Glutamatergic neuron (in vitro differentiated cells): ENCODE measurements around the gene BMPER. TPM values are rescaled to one million over a fixed set of nuclear protein-coding genes. Genes with fewer than 3 reads are reported as not detected.

Experiments used
- DNase-seq: peaks from one replicate; pipeline ENCODE4 v3.0.0; 2022
- H3K27ac Mint-ChIP-seq: one replicate; pipeline ENCODE4 v1.8.0; 2020; ENCODE audit warnings: mild to moderate bottlenecking, mixed read lengths, inconsistent platforms; ENCODE audit not compliant: unreplicated experiment
- H3K27me3 Mint-ChIP-seq: one replicate; pipeline ENCODE4 v1.8.0; 2020; ENCODE audit warnings: mild to moderate bottlenecking, moderate library complexity, mixed read lengths, inconsistent platforms; ENCODE audit not compliant: unreplicated experiment
- H3K36me3 Mint-ChIP-seq: one replicate; pipeline ENCODE4 v1.8.0; 2020; ENCODE audit warnings: mild to moderate bottlenecking, mixed read lengths, inconsistent platforms; ENCODE audit not compliant: unreplicated experiment
- H3K4me1 Mint-ChIP-seq: one replicate; pipeline ENCODE4 v1.8.0; 2020; ENCODE audit warnings: mild to moderate bottlenecking, low read depth, mixed read lengths, inconsistent platforms; ENCODE audit not compliant: unreplicated experiment
- H3K4me3 Mint-ChIP-seq: one replicate; pipeline ENCODE4 v1.8.0; 2020; ENCODE audit warnings: mild to moderate bottlenecking, mixed read lengths, inconsistent platforms; ENCODE audit not compliant: unreplicated experiment
- H3K9me3 Mint-ChIP-seq: one replicate; pipeline ENCODE4 v1.8.0; 2020; ENCODE audit warnings: mild to moderate bottlenecking, moderate library complexity, mixed read lengths, inconsistent platforms; ENCODE audit not compliant: unreplicated experiment
- total RNA-seq: library from RNA; stranded (reverse); fragmentation: NEBNext Ultra II Directional; extraction: Animal tissue kit (Norgen Biotek cat#: 25700); gene quantifications from one replicate; pipeline ENCODE4 v1.2.1, GENCODE V29; 2021; ENCODE audit not compliant: unreplicated experiment
- TF ChIP-seq, protein P1 (sequence below): fragments of 200-600 bp; sonication (generic); IDR thresholded peaks from one replicate; pipeline ENCODE4 v1.5.0; 2021; ENCODE audit not compliant: partially characterized antibody, unreplicated experiment

BMPER gene
- total RNA-seq, 1 donor from 2014 or later, result 16.2 TPM

DNA sequence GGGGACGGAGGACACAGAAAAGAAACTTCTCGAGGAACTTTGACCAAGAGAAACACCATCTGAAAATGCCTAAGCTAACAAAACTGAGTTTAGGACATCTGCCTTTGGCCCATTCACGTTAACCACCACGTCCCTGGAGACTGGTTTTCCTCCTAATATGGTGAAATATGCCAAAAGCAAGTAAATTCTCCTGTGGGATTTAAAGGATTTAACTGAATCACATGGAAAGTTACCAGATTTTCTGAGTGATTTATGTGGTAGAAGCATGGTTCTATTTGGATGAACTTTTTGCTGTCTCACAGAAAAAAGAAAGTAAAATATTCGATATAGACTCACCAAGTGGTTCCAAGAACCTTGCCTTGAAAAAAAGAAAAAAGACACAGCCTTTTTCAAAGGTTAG, 30.4 kb upstream of the BMPER start:
- Mint-ChIP-seq H3K4me3 (no peak overlapping the region), H3K36me3 (peaks cover 4% of the 10 kb centered on the region), H3K27ac (no peak overlapping the region), H3K4me1 (no peaks in the 10 kb centered on the region), H3K9me3 (no peaks in the 10 kb centered on the region), H3K27me3 (no peaks in the 10 kb centered on the region)
- TF ChIP-seq, protein P1, sequence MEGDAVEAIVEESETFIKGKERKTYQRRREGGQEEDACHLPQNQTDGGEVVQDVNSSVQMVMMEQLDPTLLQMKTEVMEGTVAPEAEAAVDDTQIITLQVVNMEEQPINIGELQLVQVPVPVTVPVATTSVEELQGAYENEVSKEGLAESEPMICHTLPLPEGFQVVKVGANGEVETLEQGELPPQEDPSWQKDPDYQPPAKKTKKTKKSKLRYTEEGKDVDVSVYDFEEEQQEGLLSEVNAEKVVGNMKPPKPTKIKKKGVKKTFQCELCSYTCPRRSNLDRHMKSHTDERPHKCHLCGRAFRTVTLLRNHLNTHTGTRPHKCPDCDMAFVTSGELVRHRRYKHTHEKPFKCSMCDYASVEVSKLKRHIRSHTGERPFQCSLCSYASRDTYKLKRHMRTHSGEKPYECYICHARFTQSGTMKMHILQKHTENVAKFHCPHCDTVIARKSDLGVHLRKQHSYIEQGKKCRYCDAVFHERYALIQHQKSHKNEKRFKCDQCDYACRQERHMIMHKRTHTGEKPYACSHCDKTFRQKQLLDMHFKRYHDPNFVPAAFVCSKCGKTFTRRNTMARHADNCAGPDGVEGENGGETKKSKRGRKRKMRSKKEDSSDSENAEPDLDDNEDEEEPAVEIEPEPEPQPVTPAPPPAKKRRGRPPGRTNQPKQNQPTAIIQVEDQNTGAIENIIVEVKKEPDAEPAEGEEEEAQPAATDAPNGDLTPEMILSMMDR, result no peak
- DNase-seq, result no peak

DNA sequence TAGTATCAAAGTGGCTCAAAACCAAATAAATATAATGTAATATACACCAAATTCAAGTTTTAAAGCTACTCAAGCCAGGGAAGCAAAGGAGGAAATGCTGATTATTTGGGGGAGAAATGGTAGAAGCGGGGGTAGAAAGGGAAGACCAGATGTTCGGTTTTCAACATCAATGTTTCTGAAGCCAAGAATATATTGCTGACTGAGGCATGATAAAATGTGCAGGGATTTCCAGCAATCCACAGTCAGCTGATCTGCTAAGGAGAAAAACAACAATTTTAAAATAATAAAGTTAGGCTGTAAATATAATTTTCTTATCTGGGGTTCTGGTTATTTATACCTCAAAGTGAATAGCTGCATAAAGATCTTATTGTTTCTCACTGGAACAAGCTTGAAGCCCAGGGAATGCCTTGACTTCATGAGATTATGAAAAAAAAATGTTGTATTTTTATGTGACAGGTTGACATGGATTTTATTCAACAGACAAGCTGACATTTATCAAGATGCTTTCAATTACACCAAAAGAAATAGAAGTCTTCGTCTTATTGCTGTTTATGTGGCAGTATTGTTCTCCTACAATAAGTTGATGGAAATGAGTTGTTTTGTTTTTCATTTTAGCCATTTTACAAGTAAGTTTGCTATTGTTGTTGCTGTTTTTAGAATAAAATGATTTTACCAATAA, 28.6 kb upstream of the BMPER start:
- TF ChIP-seq, protein P1, result no peak
- Mint-ChIP-seq H3K4me1 (peaks cover 2% of the 10 kb centered on the region), H3K9me3 (no peaks in the 10 kb centered on the region), H3K4me3 (no peak overlapping the region), H3K36me3 (peaks cover 4% of the 10 kb centered on the region), H3K27me3 (no peaks in the 10 kb centered on the region), H3K27ac (no peak overlapping the region)
- no peak for DNase-seq

DNA sequence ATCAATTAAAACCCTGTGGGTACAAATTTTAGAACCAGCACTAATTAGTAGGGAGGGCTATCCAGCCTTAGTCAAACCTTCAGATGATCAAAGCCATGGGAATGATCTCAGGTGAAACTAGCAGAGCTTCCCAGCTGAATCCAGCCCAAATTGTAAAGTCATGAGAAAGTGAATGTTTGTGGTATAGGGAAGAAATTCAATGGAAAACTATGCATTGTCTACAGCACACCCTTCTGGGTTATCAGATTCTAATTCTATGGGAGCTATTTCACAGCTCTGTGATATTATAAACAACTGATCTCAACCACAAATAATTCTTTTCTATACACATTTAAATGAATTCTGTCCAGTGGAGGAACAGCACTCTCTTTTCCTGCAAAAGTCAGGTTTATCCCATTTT, 24.6 kb upstream of the BMPER start:
- TF ChIP-seq, protein P1, result no peak
- H3K4me3 Mint-ChIP-seq, result no peak overlapping the region

DNA sequence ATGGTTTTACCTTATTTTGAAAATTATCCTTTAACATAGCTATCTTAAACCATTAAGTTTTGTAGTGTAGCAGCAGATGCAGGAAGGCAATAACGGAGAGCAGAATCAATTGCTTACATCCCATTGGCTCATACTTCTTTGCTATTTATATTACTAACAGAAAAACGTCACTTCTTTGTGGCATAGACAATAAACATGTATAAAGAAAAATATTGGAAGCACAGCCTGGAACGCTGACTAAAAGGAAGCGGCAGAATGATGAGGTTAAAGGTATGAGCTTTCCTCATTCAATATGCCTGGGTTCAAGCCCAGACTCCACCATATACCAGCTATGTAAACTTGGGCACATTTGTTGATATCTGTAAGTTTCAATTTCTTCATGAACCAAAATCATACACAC, 24.0 kb upstream of the BMPER start:
- DNase-seq, result no peak
- Mint-ChIP-seq H3K4me3 (no peak overlapping the region), H3K27me3 (no peaks in the 10 kb centered on the region), H3K27ac (no peak overlapping the region), H3K9me3 (no peaks in the 10 kb centered on the region), H3K4me1 (peaks cover 2% of the 10 kb centered on the region), H3K36me3 (peaks cover 4% of the 10 kb centered on the region)
- TF ChIP-seq, protein P1, result no peak

More for the DNA sequence above, 24.6 kb upstream of the BMPER start:
- peaks cover 2% of the 10 kb centered on the region for H3K4me1 Mint-ChIP-seq
- no peak for DNase-seq
- no peaks in the 10 kb centered on the region for H3K27me3 Mint-ChIP-seq
- H3K36me3 Mint-ChIP-seq, result peaks cover 4% of the 10 kb centered on the region
- no peak overlapping the region for H3K27ac Mint-ChIP-seq
- no peaks in the 10 kb centered on the region for H3K9me3 Mint-ChIP-seq

DNA sequence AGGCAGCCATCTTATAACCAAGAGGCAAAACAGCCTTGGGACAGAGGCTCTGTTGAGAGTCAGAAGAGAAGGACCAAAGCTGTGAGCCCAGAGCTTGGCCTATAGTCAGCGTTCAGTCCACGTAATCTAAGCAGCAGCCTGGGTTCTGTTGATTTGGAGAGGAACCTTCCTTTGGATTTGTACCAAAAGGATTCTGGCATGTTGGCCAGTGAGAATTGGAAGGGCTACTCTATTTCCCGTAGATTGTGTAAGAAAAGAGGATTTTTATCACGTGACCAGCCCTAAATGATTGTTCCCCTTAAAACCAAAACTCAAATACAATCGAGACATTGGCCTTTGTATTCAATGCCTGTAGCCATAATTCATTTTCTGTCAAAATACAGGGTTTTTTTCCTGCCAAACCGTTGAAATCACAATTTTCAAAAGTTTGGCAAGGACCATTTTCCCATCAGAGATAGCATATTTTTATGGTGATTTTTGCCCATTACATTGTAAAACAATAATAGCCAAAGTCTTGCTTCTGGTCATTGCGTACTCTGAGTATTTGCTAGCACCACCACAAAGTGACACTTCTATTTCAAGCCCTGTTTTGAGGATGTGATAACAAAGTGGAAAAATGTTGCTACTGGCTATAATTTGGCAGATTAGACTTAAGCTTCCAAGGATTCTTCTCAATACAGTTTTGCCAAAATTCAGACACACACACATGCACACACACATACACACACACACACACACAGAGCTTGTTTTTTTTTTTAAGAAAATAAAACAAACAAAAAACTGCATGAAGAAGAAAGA, 23.1 kb upstream of the BMPER start:
- TF ChIP-seq, protein P1, result no peak
- H3K9me3 Mint-ChIP-seq, result no peaks in the 10 kb centered on the region
- no peak for DNase-seq
- H3K27me3 Mint-ChIP-seq, result no peaks in the 10 kb centered on the region
- peaks cover 4% of the 10 kb centered on the region for H3K36me3 Mint-ChIP-seq
- H3K4me3 Mint-ChIP-seq, result no peak overlapping the region
- H3K27ac Mint-ChIP-seq, result no peak overlapping the region
- H3K4me1 Mint-ChIP-seq, result peaks cover 3% of the 10 kb centered on the region
